BLaER1 (cell line): Measurements from ENCODE around the gene GLOD5.

Experiments used
- H3K27ac ChIP-seq: shearing (Covaris generic); formaldehyde crosslinking; 2 replicates; pipeline ENCODE4 v1.8.1; 2022
- H3K27me3 ChIP-seq: shearing (Covaris generic); formaldehyde crosslinking; 2 replicates; pipeline ENCODE4 v1.8.1; 2022
- H3K36me3 ChIP-seq: shearing (Covaris generic); formaldehyde crosslinking; 2 replicates; pipeline ENCODE4 v1.8.1; 2022
- H3K4me1 ChIP-seq: shearing (Covaris generic); formaldehyde crosslinking; 2 replicates; pipeline ENCODE4 v1.8.1; 2022
- H3K4me2 ChIP-seq: shearing (Covaris generic); formaldehyde crosslinking; 2 replicates; pipeline ENCODE4 v1.8.1; 2022
- H3K4me3 ChIP-seq: shearing (Covaris generic); formaldehyde crosslinking; 2 replicates; pipeline ENCODE4 v1.8.1; 2022
- H3K9ac ChIP-seq: shearing (Covaris generic); formaldehyde crosslinking; 2 replicates; pipeline ENCODE4 v1.8.1; 2022
- H3K9me3 ChIP-seq: shearing (Covaris generic); formaldehyde crosslinking; 2 replicates; pipeline ENCODE4 v1.8.1; 2022
- H4K20me1 ChIP-seq: shearing (Covaris generic); formaldehyde crosslinking; 2 replicates; pipeline ENCODE4 v1.8.1; 2022
- Cebpa-rat ChIP-seq: shearing (Covaris generic); IDR thresholded peaks from 2 replicates; pipeline ENCODE4 v1.8.1; 2022

GLOD5 gene

GRCh38 chrX:48823053-48823452 is 61.5 kb downstream of the GLOD5 start:
- Histone ChIP-seq H3K27me3 (peaks cover 32% of the 10 kb centered on the region), H3K36me3 (peaks cover 83% of the 10 kb centered on the region), H4K20me1 (no peaks in the 10 kb centered on the region), H3K4me2 (no peak overlapping the region), H3K27ac (no peak overlapping the region), H3K9ac (no peak overlapping the region), H3K9me3 (peaks cover 32% of the 10 kb centered on the region), H3K4me3 (no peak overlapping the region), H3K4me1 (no peaks in the 10 kb centered on the region)
- no peak for TF ChIP-seq Cebpa-rat
